ENCODE data around the gene GLS2.

Gene GLS2

DNA sequence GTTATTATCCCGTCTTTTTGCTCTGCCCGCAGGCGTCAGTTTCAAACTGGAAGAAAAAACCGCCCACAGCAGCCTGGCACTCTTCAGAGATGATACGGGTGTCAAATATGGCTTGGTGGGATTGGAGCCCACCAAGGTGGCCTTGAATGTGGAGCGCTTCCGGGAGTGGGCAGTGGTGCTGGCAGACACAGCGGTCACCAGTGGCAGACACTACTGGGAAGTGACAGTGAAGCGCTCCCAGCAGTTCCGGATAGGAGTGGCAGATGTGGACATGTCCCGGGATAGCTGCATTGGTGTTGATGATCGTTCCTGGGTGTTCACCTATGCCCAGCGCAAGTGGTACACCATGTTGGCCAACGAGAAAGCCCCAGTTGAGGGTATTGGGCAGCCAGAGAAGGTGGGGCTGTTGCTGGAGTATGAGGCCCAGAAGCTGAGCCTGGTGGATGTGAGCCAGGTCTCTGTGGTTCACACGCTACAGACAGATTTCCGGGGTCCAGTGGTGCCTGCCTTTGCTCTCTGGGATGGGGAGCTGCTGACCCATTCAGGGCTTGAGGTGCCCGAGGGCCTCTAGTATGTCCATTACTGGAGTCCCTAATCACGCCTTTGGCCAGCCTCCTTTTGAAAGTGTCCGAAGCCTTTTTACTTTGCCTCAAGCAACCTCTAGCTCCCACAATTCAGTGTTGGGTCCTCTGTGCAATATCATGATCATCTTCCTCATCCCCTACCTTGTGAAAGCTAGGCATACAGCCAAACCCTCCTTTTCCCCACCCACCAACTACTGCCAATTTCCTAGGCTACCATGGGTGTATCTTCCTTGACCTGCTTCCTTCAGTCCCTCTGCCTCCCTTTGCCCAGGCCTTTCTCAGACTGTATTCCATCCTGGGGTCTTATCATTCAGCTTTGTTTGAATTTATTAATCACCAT lies 18.7 kb downstream of the GLS2 start:
- no peak for TF ChIP-seq SIN3A (IDR thresholded peaks at IDR 0.05; ENCODE audit: borderline replicate concordance, insufficient read depth, low read length)
- no peak for TF ChIP-seq POLR2AphosphoS5 (IDR thresholded peaks at IDR 0.05; ENCODE audit: low read depth, low read length)
- TF ChIP-seq, protein P1, sequence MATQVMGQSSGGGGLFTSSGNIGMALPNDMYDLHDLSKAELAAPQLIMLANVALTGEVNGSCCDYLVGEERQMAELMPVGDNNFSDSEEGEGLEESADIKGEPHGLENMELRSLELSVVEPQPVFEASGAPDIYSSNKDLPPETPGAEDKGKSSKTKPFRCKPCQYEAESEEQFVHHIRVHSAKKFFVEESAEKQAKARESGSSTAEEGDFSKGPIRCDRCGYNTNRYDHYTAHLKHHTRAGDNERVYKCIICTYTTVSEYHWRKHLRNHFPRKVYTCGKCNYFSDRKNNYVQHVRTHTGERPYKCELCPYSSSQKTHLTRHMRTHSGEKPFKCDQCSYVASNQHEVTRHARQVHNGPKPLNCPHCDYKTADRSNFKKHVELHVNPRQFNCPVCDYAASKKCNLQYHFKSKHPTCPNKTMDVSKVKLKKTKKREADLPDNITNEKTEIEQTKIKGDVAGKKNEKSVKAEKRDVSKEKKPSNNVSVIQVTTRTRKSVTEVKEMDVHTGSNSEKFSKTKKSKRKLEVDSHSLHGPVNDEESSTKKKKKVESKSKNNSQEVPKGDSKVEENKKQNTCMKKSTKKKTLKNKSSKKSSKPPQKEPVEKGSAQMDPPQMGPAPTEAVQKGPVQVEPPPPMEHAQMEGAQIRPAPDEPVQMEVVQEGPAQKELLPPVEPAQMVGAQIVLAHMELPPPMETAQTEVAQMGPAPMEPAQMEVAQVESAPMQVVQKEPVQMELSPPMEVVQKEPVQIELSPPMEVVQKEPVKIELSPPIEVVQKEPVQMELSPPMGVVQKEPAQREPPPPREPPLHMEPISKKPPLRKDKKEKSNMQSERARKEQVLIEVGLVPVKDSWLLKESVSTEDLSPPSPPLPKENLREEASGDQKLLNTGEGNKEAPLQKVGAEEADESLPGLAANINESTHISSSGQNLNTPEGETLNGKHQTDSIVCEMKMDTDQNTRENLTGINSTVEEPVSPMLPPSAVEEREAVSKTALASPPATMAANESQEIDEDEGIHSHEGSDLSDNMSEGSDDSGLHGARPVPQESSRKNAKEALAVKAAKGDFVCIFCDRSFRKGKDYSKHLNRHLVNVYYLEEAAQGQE (IDR thresholded peaks at IDR 0.05; ENCODE audit: insufficient read depth in 1 of 2, low read depth in 2 of 2, low read length in 2 of 2) = no peak
- TF ChIP-seq TAF1 (IDR thresholded peaks at IDR 0.05; ENCODE audit: borderline replicate concordance, insufficient read depth, low read length) = no peak
- TF ChIP-seq FOXP2 (optimal IDR thresholded peaks at IDR 0.05; ENCODE audit: borderline replicate concordance, extremely low read depth, extremely low read length, insufficient read depth) = no peak

DNA sequence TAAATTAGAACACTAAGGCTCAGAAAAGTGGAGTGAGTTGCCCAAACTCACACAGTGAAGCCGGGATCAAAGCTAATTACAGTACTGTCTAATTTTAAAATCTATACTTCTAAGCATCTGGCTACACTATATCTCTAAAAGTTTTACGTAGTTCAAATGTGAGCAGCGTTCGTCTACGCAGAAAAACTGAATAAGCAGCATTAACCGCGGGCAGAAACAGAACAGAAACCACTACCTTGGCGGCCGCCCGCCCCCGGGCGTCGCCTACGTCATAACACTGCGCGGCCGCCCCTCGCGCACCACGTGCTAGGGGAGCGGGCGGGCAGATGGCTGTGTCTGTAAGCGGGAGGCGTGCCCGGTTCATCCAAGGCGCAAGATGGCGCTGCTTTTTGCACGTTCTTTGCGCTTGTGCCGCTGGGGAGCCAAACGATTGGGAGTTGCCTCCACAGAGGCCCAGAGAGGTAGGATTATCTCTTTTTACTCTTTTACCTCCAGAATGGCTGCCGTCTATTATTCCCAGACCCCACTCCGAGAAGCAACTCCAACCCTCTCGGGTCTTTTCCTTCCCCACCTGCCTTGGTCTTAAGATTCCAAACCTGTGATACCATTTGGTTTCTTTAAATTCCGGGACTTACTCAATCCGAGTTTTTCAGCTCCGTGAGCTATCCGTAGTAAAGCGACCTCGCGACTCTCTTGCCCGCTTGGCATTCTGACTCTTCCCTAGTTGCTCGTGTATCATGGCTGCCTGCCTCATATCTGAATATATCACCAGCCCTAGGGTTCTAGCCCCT lies 19.6 kb downstream of the GLS2 start, which contains the start of gene SPRYD4:
SPRYD4 (plus strand) TSS at position 363 of the 791 bp plus-strand sequence; CDS start at position 377, 14 bp downstream.
- TF ChIP-seq TAF1 (IDR thresholded peaks at IDR 0.05; ENCODE audit: borderline replicate concordance, insufficient read depth, low read length) (peak; percentile 96), SIN3A (IDR thresholded peaks at IDR 0.05; ENCODE audit: borderline replicate concordance, insufficient read depth, low read length) (peak; percentile 99; the same call in 1 of the 2 replicates), FOXP2 (optimal IDR thresholded peaks at IDR 0.05; ENCODE audit: borderline replicate concordance, extremely low read depth, extremely low read length, insufficient read depth) (peak; percentile 86), POLR2AphosphoS5 (IDR thresholded peaks at IDR 0.05; ENCODE audit: low read depth, low read length) (peak; percentile 94)
- TF ChIP-seq, protein P1 (IDR thresholded peaks at IDR 0.05; ENCODE audit: insufficient read depth in 1 of 2, low read depth in 2 of 2, low read length in 2 of 2) = peak; percentile 19 to 51; a peak in 1 of 4 replicates

DNA sequence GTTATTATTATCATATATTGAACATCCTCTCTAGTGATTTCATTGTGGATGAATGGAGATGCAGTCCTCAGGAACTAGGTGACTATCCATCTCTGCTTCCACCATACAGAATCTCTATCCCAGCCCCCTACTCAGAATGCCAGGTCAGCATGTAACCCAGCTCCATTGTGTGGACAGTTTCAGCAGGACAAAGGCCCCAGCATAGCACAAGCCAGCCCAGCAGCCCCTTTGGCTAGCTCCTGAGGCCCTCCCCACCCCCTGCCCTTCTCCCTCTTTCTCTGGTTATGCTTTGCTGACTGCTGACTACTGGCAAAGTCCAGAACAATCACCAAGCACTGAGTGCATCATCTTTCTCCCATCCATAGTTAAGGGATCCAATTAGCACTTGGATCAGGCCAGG lies 25.4 kb downstream of the GLS2 start:
- TF ChIP-seq POLR2AphosphoS5 (IDR thresholded peaks at IDR 0.05; ENCODE audit: low read depth, low read length) (no peak), TAF1 (IDR thresholded peaks at IDR 0.05; ENCODE audit: borderline replicate concordance, insufficient read depth, low read length) (no peak), FOXP2 (optimal IDR thresholded peaks at IDR 0.05; ENCODE audit: borderline replicate concordance, extremely low read depth, extremely low read length, insufficient read depth) (no peak), SIN3A (IDR thresholded peaks at IDR 0.05; ENCODE audit: borderline replicate concordance, insufficient read depth, low read length) (no peak)
- TF ChIP-seq, protein P1 (IDR thresholded peaks at IDR 0.05; ENCODE audit: insufficient read depth in 1 of 2, low read depth in 2 of 2, low read length in 2 of 2) = no peak

DNA sequence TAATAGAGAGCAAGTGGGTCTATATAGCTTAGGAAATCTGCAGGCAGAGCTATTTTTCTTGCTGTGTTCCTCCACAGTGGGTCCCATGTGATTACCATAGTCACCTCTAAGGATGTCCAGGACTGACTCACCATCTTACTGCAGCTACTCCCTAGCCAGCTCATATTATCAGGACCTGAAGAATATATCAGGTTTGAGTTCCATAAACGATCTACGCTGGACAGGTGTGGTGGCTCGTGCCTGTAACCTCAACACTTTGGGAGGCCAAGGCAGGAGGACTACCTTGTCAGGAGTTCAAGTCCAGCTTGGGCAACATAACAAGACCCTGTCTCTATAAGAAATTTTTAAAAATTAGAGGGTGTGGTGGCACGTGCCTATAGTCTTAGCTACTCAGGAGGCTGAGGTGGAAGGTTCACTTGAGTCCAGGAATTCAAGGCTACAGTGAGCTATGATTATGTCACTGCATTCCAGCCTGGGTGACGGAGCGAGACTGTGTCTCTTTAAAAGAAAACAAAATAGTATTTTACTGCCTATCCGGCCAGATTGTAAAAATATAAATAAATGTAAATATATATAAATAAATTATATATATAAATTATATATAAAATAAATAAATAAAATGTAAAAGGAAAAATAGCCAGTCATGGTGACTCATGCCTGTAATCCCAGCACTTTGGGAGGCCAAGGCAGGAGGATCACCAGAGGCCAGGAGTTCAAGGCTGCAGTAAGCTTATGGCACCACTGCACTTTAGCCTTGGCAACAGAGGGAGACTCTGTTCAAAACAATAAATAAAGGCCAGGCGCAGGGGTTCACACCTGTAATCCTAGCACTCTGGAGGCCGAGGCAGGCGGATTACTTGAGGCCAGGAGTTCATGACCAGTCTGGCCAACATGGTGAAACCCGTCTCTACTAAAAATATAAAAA lies 26.5 kb downstream of the GLS2 start:
- TF ChIP-seq TAF1 (IDR thresholded peaks at IDR 0.05; ENCODE audit: borderline replicate concordance, insufficient read depth, low read length) (no peak), POLR2AphosphoS5 (IDR thresholded peaks at IDR 0.05; ENCODE audit: low read depth, low read length) (no peak), FOXP2 (optimal IDR thresholded peaks at IDR 0.05; ENCODE audit: borderline replicate concordance, extremely low read depth, extremely low read length, insufficient read depth) (no peak), SIN3A (IDR thresholded peaks at IDR 0.05; ENCODE audit: borderline replicate concordance, insufficient read depth, low read length) (no peak)
- TF ChIP-seq, protein P1 (IDR thresholded peaks at IDR 0.05; ENCODE audit: insufficient read depth in 1 of 2, low read depth in 2 of 2, low read length in 2 of 2) = no peak

All from PFSK-1 (cell line).